ENCODE data around the gene PCDHGA9.
"Not testable (repeated sequence)": the region's sequence is repeated elsewhere in the genome, so short reads cannot be mapped to it uniquely, and the experiment has no call there.

The PCDHGA9 gene

DNA sequence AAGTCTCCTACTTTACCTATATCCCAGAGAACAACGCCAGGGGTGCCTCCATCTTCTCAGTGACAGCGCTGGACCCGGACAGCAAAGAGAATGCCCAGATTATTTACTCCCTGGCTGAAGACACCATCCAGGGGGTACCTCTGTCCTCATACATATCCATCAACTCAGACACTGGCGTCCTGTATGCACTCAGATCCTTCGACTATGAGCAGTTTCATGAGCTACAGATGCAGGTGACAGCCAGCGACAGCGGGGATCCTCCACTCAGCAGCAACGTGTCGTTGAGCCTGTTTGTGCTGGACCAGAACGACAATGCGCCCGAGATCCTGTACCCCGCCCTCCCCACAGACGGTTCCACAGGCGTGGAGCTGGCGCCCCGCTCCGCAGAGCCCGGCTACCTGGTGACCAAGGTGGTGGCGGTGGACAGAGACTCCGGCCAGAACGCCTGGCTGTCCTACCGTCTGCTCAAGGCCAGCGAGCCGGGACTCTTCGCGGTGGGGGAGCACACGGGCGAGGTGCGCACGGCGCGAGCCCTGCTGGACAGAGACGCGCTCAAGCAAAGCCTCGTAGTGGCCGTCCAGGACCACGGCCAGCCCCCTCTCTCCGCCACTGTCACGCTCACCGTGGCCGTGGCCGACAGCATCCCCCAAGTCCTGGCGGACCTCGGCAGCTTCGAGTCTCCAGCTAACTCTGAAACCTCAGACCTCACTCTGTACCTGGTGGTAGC lies 12.1 kb downstream of the PCDHGA9 start:
- not testable (repeated sequence) for DNase-seq (ENCODE audit: low spot score)

- not testable (repeated sequence) for DNase-seq (ENCODE audit: low spot score)
Observed at GRCh38 chr5:141415275-141415618, 12.7 kb downstream of the PCDHGA9 start.

GRCh38 chr5:141417494-141418172 lies 15.1 kb downstream of the PCDHGA9 start, which contains the start of gene PCDHGB7:
Gene PCDHGB7, plus strand, starts transcription at chr5:141417677. Its CDS starts 183 bp downstream, at chr5:141417860.
- peak; percentile 22 for DNase-seq (ENCODE audit: low spot score)

- no peak for DNase-seq (ENCODE audit: low spot score)
Observed at GRCh38 chr5:141419074-141419880, 16.7 kb downstream of the PCDHGA9 start.

DNA sequence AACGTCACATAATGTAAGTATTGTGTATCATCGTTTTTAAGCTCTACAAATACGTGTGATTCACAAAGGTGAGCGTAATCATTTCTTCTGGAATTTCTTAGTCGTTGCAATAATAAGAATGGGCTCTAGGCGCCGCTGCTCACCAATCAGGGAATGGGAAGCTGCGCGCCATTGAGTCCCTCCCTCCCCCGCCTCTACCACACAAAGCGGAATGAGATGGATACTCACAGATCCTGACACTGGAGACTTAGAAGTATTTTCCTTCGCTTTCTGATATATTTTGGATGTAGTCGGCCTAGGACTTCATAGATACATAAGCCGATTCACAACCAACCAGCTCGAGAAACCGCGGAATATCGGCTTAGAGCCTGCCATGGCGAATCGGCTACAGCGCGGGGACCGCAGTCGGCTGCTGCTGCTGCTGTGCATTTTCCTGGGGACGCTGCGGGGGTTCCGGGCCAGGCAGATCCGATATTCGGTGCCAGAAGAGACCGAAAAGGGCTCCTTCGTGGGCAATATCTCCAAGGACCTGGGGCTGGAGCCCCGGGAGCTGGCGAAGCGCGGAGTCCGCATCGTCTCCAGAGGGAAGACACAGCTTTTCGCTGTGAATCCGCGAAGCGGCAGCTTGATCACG lies 18.4 kb downstream of the PCDHGA9 start, which contains the start of gene PCDHGA11:
TSS of gene PCDHGA11 (plus strand) at position 197 of the 634 bp plus-strand sequence. CDS start at position 374, 177 bp downstream.
- peak; percentile 48 for DNase-seq (ENCODE audit: low spot score)

GRCh38 chr5:141421489-141421855 lies 18.9 kb downstream of the PCDHGA9 start:
- no peak for DNase-seq (ENCODE audit: low spot score)

DNA sequence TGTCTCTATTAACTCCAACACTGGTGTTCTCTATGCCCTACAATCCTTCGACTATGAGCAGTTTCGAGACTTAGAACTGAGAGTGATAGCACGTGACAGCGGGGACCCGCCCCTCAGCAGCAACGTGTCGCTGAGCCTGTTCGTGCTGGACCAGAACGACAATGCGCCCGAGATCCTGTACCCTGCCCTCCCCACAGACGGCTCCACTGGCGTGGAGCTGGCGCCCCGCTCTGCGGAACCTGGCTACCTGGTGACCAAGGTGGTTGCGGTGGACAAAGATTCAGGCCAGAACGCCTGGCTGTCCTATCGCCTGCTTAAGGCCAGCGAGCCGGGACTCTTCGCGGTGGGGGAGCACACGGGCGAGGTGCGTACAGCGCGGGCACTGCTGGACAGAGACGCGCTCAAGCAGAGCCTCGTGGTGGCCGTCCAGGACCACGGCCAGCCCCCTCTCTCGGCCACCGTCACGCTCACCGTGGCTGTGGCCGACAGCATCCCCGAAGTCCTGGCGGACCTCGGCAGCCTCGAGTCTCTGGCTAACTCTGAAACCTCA lies 20.2 kb downstream of the PCDHGA9 start:
- DNase-seq (ENCODE audit: low spot score): no peak

GRCh38 chr5:141427783-141428426 lies 25.3 kb downstream of the PCDHGA9 start:
- DNase-seq (ENCODE audit: low spot score): no peak

DNA sequence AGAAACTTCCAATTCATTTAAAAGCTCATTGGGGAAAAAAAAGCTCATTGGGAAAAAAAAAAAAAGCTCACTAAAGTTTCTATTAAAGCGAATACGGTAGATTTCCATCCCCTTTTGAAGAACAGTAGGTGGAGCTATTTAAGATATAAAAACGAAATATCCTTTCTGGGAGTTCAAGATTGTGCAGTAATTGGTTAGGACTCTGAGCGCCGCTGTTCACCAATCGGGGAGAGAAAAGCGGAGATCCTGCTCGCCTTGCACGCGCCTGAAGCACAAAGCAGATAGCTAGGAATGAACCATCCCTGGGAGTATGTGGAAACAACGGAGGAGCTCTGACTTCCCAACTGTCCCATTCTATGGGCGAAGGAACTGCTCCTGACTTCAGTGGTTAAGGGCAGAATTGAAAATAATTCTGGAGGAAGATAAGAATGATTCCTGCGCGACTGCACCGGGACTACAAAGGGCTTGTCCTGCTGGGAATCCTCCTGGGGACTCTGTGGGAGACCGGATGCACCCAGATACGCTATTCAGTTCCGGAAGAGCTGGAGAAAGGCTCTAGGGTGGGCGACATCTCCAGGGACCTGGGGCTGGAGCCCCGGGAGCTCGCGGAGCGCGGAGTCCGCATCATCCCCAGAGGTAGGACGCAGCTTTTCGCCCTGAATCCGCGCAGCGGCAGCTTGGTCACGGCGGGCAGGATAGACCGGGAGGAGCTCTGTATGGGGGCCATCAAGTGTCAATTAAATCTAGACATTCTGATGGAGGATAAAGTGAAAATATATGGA lies 27.9 kb downstream of the PCDHGA9 start, which contains the start of gene PCDHGA12:
TSS of gene PCDHGA12 (plus strand) at position 176 of the 782 bp plus-strand sequence. CDS start at position 429, 253 bp downstream.
- DNase-seq (ENCODE audit: low spot score): no peak

DNA sequence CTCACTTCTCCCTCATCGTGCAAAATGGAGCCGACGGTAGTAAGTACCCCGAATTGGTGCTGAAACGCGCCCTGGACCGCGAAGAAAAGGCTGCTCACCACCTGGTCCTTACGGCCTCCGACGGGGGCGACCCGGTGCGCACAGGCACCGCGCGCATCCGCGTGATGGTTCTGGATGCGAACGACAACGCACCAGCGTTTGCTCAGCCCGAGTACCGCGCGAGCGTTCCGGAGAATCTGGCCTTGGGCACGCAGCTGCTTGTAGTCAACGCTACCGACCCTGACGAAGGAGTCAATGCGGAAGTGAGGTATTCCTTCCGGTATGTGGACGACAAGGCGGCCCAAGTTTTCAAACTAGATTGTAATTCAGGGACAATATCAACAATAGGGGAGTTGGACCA lies 28.7 kb downstream of the PCDHGA9 start:
- DNase-seq (ENCODE audit: low spot score): no peak

- DNase-seq (ENCODE audit: low spot score): not testable (repeated sequence)
Observed at GRCh38 chr5:141432308-141432707, 29.7 kb downstream of the PCDHGA9 start.

DNA sequence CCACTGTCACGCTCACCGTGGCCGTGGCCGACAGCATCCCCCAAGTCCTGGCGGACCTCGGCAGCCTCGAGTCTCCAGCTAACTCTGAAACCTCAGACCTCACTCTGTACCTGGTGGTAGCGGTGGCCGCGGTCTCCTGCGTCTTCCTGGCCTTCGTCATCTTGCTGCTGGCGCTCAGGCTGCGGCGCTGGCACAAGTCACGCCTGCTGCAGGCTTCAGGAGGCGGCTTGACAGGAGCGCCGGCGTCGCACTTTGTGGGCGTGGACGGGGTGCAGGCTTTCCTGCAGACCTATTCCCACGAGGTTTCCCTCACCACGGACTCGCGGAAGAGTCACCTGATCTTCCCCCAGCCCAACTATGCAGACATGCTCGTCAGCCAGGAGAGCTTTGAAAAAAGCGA lies 30.1 kb downstream of the PCDHGA9 start:
- not testable (repeated sequence) for DNase-seq (ENCODE audit: low spot score)

GRCh38 chr5:141434006-141434405 lies 31.4 kb downstream of the PCDHGA9 start:
- no peak for DNase-seq (ENCODE audit: low spot score)

GRCh38 chr5:141437221-141437620 lies 34.6 kb downstream of the PCDHGA9 start:
- no peak for DNase-seq (ENCODE audit: low spot score)

- DNase-seq (ENCODE audit: low spot score): no peak
Observed at GRCh38 chr5:141439411-141440141, 37.0 kb downstream of the PCDHGA9 start.

GRCh38 chr5:141440341-141440740 lies 37.8 kb downstream of the PCDHGA9 start:
- DNase-seq (ENCODE audit: low spot score): no peak

- no peak for DNase-seq (ENCODE audit: low spot score)
Observed at GRCh38 chr5:141441571-141442170, 39.1 kb downstream of the PCDHGA9 start.

All from hematopoietic multipotent progenitor cell treated with erythropoietin and hydrocortisone succinate and interleukin-3 and kit ligand, for 17 days (in vitro differentiated cells).